IPS-20b (cell line): ENCODE data around the gene ANKRD35.
A peak's percentile ranks its signal among the peaks of the same experiment; 100 is the strongest.

Experiments used
- H3K27ac ChIP-seq: one replicate; pipeline ENCODE4 v1.5.1; 2013; ENCODE audit warnings: low read length
- H3K27me3 ChIP-seq: 2 replicates; pipeline ENCODE4 v1.6.1; 2013; ENCODE audit warnings: mild to moderate bottlenecking, low read length, inconsistent platforms; ENCODE audit not compliant: insufficient read depth
- H3K36me3 ChIP-seq: 2 replicates; pipeline ENCODE4 v1.6.1; 2013; ENCODE audit warnings: low read depth, mild to moderate bottlenecking, inconsistent platforms, low read length, moderate library complexity; ENCODE audit not compliant: insufficient read depth
- H3K4me1 ChIP-seq: 2 replicates; pipeline ENCODE4 v1.6.1; 2013; ENCODE audit warnings: mild to moderate bottlenecking, control low read depth, inconsistent platforms, low read length, moderate library complexity; ENCODE audit not compliant: insufficient read depth
- H3K4me3 ChIP-seq: 2 replicates; pipeline ENCODE4 v1.5.1; 2013; ENCODE audit warnings: mild to moderate bottlenecking, low read length, inconsistent platforms
- H3K9ac ChIP-seq: 2 replicates; pipeline ENCODE4 v1.6.1; 2013; ENCODE audit warnings: low read depth, mild to moderate bottlenecking, inconsistent platforms, low read length, moderate library complexity
- H3K9me3 ChIP-seq: 2 replicates; pipeline ENCODE4 v1.6.1; 2013; ENCODE audit warnings: mild to moderate bottlenecking, low read depth, low read length, inconsistent platforms; ENCODE audit not compliant: insufficient read depth

ANKRD35 gene

DNA sequence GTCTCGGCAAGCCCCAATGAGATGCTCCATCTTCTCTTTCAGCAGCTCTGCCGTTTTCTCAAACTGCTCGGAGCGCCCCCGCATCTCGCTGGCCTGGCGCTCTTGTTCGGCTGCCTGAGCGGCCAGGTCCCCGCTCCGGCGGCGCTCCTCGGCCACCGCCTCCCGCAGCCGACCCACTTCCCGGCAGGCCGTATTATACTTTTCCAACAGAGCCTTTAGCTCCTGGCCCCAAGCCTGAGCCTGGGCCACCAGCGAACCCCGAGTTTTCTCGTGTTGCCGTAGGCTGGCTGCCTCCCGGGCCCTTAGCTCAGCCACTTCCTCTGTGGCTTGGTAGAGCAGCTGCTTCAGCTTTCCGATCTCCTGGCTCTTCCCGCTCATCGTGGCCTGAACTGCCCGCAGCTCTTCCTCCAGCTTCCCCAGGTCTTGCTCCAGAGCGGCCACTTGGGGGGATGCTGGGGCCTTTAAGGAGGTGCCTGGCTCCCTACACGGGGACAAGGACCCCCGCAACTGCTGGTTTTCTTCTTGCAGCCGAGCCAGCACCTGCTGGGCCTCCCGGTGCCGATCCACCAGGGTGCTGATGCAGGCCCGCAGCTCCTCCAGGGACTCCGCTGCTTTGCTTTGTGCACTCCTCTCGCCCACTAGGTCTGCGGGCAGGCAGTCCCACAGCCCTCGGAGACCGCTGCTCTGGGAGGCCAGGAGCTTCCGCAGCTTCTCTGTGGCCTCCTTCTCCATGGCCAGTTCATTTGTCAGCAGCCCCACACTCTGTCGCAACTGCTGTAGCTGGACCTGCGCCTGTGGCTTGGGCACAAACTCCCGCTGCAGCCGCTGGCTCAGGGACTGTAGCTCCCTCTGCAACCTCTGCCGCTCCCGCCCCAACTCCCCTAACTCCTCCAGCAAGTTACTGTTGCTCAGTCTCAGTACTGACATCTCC is 13.4 kb downstream of the ANKRD35 start:
- Histone ChIP-seq H3K27ac (no peak overlapping the region), H3K9ac (peak overlapping the region; percentile 55), H3K36me3 (no peaks in the 10 kb centered on the region), H3K4me1 (no peaks in the 10 kb centered on the region; the same call in 1 of the 2 replicates), H3K9me3 (no peaks in the 10 kb centered on the region), H3K27me3 (peaks cover 36% of the 10 kb centered on the region), H3K4me3 (peak overlapping the region; percentile 66)

DNA sequence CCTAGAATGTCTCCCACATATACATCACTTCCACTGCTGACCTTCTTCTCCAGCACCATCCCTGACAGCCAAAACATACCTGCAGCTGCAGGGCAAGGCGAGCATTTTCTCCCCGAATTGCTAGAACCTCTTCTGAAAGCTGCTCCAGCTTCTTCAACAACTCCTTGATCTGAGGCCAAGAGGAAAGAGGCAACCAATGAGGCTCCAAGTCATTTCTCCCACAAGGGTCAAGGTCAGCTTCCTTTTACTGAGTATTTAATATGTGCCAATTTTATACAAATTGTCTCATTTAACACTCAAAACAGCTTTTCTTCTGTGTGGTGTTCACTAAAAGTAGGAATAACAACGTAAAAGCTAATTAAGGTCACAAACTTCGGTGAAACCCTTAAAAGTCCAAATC is 17.4 kb downstream of the ANKRD35 start:
- H3K27me3 ChIP-seq = peaks cover 21% of the 10 kb centered on the region
- no peak overlapping the region for H3K9ac ChIP-seq
- no peaks in the 10 kb centered on the region for H3K36me3 ChIP-seq
- H3K4me1 ChIP-seq = no peaks in the 10 kb centered on the region; the same call in 1 of the 2 replicates
- H3K9me3 ChIP-seq = no peaks in the 10 kb centered on the region
- no peak overlapping the region for H3K4me3 ChIP-seq
- H3K27ac ChIP-seq = no peak overlapping the region

DNA sequence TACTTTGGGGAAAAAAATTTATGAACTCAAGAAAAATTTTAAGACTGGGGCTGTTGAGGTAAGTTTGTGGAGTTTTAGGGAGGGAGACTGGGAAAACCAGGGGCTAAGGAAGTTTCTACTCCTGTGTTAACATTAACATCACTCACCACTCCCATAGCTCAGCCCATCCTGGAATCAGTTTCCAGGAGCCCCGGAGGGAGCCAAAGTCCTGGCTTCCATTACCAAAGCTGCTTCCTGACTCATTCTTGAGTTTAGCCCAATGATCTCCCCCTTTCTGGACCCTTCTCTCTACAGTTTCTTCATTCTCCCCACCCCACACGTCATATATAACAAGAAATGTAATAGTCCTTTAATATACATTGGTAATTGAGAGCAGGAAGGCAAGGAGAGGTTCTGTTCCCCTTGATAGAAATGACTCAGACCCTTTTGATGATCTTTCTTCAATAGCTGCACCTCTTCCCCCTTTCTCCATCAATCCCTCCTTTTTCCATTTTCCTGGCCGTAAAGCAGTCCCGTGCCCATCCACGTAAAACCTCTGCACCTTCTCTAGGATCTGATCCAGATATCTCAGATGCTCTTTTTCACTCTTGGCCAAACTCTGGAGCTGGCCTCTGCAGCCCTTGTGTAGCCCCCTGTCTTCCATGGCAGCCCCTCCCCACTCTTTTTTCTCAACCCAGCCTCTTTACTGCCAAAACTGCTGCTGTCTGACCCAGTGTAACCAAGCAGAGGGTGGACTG is 22.2 kb downstream of the ANKRD35 start:
- Histone ChIP-seq H3K36me3 (no peaks in the 10 kb centered on the region), H3K4me1 (no peaks in the 10 kb centered on the region; the same call in 1 of the 2 replicates), H3K27me3 (no peaks in the 10 kb centered on the region), H3K4me3 (no peak overlapping the region), H3K9me3 (no peaks in the 10 kb centered on the region), H3K9ac (no peak overlapping the region), H3K27ac (no peak overlapping the region)

DNA sequence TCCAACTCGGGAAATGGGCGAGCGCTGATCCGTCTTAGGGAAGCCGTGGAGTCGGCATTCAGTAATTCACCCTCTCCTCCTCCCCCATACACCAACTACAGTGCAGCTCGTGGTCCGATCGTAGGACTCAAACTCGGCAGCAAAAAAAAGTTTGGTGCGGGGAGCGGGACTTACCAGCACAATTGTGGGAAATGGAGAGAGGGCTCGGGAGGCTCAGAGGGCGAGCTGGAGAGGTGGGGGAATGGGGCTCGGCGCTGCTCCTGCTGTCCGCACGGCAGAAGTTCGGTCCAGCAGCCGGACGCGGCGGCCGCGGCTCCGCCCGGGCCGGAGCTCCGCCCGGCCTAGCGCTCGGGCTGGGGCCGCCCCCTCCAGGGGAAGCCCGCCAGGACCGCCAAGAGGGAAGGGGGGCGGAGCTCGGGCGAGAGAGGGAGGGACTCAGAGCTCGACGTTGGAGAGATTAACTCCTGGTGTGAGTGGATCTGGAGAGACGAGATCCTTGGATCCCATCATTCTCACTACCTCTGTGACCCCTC is 26.1 kb downstream of the ANKRD35 start:
- Histone ChIP-seq H3K9me3 (peaks cover 5% of the 10 kb centered on the region; the same call in 1 of the 2 replicates), H3K4me3 (peak overlapping the region; percentile 99), H3K9ac (peak overlapping the region; percentile 89; the same call in 1 of the 2 replicates), H3K27ac (peak overlapping the region; percentile 51), H3K27me3 (no peaks in the 10 kb centered on the region), H3K36me3 (peaks cover 29% of the 10 kb centered on the region), H3K4me1 (no peaks in the 10 kb centered on the region; the same call in 1 of the 2 replicates)

DNA sequence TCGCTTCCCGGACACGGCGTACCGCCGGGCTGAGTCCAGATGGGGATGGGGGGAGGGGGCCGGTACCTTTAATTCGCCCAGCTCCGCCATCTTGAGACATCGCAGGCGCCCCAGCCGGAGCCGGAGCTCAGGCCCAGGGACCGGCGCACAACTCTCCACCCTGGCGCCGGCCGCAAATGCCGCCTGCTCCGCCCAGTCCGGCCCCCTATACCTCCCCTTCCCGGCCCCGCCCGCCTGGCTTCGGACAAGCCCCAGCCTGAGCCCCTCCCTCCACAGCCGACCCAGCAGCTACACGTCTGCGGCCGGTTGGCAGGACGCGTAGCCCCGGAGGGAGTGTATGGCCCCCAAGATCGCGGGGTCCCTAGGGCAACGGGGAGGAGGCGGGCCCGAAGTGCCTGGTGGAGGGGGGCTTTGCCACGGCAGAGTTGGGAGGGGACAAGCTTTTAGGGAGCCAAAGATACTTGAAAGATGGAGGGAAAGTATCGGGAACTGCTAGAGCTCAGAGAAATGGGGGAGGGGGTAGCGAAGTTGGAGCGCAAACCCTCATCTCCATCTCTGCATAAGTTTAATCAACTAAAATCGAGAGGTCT is 26.7 kb downstream of the ANKRD35 start, which contains the start of gene PIAS3:
Gene PIAS3, minus strand, starts transcription at position 181 of the 590 bp plus-strand sequence. Its CDS starts 91 bp downstream, at position 90.
- Histone ChIP-seq H3K36me3 (peaks cover 34% of the 10 kb centered on the region), H3K9me3 (peaks cover 5% of the 10 kb centered on the region; the same call in 1 of the 2 replicates), H3K27me3 (no peaks in the 10 kb centered on the region), H3K4me3 (peak within 1 kb of the TSS; percentile 99), H3K27ac (peak within 1 kb of the TSS; percentile 51), H3K9ac (peak within 1 kb of the TSS; percentile 89; the same call in 1 of the 2 replicates), H3K4me1 (no peaks in the 10 kb centered on the region; the same call in 1 of the 2 replicates)

DNA sequence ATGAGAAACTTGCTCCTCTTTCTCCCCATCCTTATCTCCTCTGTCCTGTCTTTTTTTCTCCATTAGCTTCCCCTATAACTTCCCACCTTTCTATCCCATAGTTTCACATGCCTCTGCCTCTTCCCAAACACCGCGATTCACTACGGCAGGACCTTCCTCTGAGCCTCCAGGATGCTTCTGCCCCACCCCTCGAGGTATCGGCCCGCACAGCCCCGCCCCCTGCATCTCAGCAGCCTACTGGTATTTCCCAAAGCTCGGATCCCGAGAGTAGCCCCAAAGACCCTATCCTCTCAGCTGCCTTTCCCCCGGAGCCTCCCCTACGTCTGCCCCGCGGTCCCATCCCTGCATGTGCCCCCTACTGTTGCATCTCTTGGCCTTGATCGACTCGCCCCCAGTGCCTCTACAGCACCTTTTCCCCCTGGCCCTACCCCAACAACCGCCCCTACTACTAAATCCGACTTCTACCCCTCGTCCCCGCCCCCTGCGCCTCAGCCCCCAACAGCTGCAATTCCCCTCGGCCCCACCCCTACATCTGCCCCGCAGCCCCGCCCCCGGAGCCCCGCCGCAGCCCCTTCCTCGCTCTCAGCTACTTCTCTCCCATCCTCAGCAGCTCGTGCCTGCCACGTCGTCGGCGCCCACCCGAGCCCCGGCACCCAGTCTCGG is 27.3 kb downstream of the ANKRD35 start:
- Histone ChIP-seq H3K9me3 (peaks cover 5% of the 10 kb centered on the region; the same call in 1 of the 2 replicates), H3K27ac (no peak overlapping the region), H3K9ac (peak overlapping the region; percentile 89; the same call in 1 of the 2 replicates), H3K4me3 (peak overlapping the region; percentile 99), H3K27me3 (no peaks in the 10 kb centered on the region), H3K4me1 (no peaks in the 10 kb centered on the region; the same call in 1 of the 2 replicates), H3K36me3 (peaks cover 41% of the 10 kb centered on the region)

DNA sequence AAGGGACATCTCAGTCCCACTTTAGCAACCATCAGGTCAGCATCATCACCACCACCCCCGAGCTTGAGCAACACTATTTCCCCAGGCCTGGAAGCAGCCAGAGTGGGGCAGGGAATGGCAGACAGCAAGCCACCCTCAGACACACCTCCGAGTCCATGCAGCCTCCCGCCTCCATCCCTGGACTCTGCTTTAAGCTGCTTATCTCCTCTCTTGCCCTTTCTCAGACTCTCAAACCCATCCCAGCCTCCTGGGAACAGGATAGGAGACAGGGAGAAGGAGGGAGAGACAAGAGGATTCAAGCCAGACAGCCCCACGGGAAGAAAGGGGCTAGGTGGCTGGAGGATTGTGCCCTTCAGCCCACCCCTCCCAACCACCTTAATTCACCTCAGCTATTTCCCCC is 28.5 kb downstream of the ANKRD35 start:
- no peak overlapping the region for H3K4me3 ChIP-seq
- no peak overlapping the region for H3K9ac ChIP-seq
- H3K4me1 ChIP-seq = no peaks in the 10 kb centered on the region; the same call in 1 of the 2 replicates
- H3K9me3 ChIP-seq = peaks cover 5% of the 10 kb centered on the region; the same call in 1 of the 2 replicates
- no peaks in the 10 kb centered on the region for H3K27me3 ChIP-seq
- H3K27ac ChIP-seq = no peak overlapping the region
- H3K36me3 ChIP-seq = peaks cover 53% of the 10 kb centered on the region

DNA sequence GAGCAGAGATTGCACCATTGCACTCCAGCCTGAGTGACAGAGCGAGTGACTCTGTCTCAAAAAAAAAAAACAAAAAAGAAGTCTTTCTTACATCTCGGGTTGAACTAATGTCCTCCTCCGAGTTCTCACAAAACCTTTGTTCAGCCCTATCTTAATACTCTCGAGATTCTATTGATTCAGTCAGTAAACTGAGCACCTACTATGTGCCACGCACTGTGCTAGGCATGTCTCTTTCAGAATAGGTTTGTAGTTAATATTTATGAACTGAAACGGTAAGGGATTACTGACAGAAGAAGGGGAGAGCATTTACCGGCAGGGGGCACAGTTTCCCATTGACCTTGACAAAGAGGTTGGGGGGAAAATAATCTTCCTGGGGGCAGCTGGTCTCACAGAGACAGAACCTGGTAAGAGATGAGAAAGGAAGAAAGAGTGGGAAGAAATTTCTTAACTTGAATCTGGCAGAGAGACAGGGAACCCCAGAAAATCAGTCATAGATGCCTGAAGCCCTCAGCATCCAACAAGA is 30.2 kb downstream of the ANKRD35 start:
- Histone ChIP-seq H3K4me1 (no peaks in the 10 kb centered on the region; the same call in 1 of the 2 replicates), H3K9ac (no peak overlapping the region), H3K36me3 (peaks cover 66% of the 10 kb centered on the region), H3K4me3 (no peak overlapping the region), H3K27ac (no peak overlapping the region), H3K9me3 (peaks cover 5% of the 10 kb centered on the region; the same call in 1 of the 2 replicates), H3K27me3 (no peaks in the 10 kb centered on the region)

DNA sequence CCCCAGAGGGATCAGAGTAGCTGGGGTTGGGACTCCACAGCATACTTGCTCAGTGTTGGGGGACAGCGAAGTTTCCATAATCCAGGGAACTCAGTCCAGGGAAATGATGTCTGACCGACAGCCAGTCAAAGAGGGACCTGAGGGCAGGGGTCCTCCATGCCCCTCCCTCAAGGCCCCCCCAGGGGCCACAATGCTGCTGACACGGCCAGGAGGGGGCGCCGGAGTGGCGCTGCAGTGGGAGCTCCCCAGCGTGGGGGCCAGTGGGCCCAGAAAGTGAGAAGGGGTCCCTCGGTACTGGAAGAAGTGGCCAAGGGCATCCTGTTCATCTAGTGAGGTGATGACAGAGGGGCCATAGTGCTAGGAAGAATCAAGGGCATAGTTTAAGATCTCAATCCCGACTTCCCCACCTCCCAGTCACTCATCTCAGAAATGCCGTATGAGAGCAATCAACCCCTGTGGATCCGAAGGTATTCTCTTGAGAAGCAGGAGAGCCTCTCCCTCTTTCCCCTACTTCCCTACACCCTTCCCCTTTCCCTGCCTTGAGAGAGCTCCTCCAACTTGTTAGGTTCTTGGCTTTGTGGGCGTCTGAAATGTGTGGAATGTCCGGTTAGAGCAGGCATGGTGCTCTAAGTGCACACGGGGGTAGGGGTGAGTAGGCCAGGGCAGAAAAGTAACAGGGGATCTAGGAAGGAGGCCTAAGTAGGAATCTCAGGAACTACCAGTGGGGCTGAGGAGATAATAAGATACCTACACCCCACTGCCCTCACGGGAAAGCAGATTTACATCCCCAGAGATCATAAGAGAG is 36.1 kb downstream of the ANKRD35 start:
- H3K4me3 ChIP-seq = no peak overlapping the region
- no peak overlapping the region for H3K27ac ChIP-seq
- H3K9ac ChIP-seq = no peak overlapping the region
- no peaks in the 10 kb centered on the region for H3K4me1 ChIP-seq
- peaks cover 65% of the 10 kb centered on the region for H3K36me3 ChIP-seq
- H3K27me3 ChIP-seq = peaks cover 7% of the 10 kb centered on the region; the same call in 1 of the 2 replicates
- H3K9me3 ChIP-seq = no peaks in the 10 kb centered on the region

DNA sequence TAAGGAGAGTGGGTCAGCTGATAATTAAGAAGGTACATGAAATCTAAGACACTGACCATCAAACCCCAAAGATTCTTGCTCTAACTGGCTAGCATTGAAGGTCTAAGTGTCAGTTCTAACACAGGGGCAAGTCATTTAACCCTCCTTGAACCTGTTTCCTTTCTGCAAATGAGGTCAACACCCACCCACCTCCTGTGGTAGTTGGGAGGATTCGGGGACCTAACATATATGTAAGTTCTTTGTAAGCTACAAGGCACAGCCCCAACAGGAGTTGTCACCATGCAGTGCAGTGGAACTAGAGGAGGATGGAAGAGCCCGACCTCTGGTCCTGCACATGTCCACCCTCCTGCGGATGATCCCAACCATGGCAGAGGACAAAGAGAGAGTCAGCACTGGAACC is 37.8 kb downstream of the ANKRD35 start:
- H3K27me3 ChIP-seq = peaks cover 11% of the 10 kb centered on the region; the same call in 1 of the 2 replicates
- H3K4me1 ChIP-seq = no peaks in the 10 kb centered on the region
- H3K9me3 ChIP-seq = no peaks in the 10 kb centered on the region
- H3K36me3 ChIP-seq = peaks cover 55% of the 10 kb centered on the region
- no peak overlapping the region for H3K4me3 ChIP-seq
- no peak overlapping the region for H3K27ac ChIP-seq
- no peak overlapping the region for H3K9ac ChIP-seq
